ENCODE data around the gene FABP3. TPM values are rescaled to one million over a fixed set of nuclear protein-coding genes. Genes with fewer than 3 reads are reported as not detected.
A peak's percentile ranks its signal among the peaks of the same experiment; 100 is the strongest.

Gene FABP3
- total and polyA plus RNA-seq, 2 donors (not counting 3 experiments of a cell fraction or from before 2014, with no cell fraction given): 0.84 to 2.6 TPM

DNA sequence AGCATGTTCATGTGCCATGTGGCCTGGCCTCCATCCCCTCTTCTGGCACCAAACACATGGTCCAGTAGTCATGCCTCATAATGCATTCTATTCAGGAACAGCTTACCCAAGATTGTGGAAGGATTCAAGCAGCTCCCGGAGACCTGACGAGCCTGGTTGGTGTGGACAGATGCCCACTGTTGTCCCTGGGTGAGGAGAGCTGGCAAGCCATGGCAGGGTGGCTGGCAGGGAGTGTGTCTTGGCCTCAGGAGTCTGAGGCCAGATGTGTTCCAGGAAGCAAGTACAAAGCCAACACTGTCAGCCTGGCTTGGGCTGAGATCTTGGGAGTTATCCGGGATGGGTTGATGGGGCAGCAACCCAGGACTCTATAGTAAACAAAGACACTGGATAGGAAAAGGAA is 7.3 kb upstream of the FABP3 start:
- H3K9me3 ChIP-seq (replicated peaks; ENCODE audit: control insufficient read depth, insufficient read depth, low read length): no peaks in the 10 kb centered on the region
- H2AFZ ChIP-seq (ENCODE audit: low read depth, low read length): no peak overlapping the region
- BruUV-seq (replicated peaks): no TSS peak
- no peak overlapping the region for H3K27ac ChIP-seq (ENCODE audit: insufficient read depth, low read depth, low read length)
- no peaks in the 10 kb centered on the region for H3K4me1 ChIP-seq (ENCODE audit: control insufficient read depth, extremely low read depth, insufficient read depth, low read length)
- no peaks in the 10 kb centered on the region for H3K36me3 ChIP-seq (ENCODE audit: control insufficient read depth in 2 of 2, extremely low read depth in 1 of 2, insufficient read depth in 2 of 2, low read length in 2 of 2)
- CTCF ChIA-PET: interaction anchor here (1.6 kb wide), 1 partner anchor 9 kb away, joined by 3 read pairs; no protein-coding TSS in a partner anchor
- no peaks in the 10 kb centered on the region for H3K9me1 ChIP-seq (replicated peaks; ENCODE audit: control insufficient read depth, extremely low read depth, insufficient read depth, low read length)
- no peak overlapping the region for H3K4me3 ChIP-seq (replicated peaks in 1 of 3; ENCODE audit: insufficient read depth in 1 of 3, low read depth in 1 of 3, low read length in 3 of 3)
- POLR2A ChIA-PET: no interaction called here
- intact Hi-C loops (cut with micrococcal nuclease) (no loop called here), dilution Hi-C loops (cut with MboI; ENCODE audit: extremely low pct_ligation_motif_present, low sequenced_read_pairs) (no loop called here)
- no peaks in the 10 kb centered on the region for H4K20me1 ChIP-seq (replicated peaks; ENCODE audit: control insufficient read depth, extremely low read depth, insufficient read depth, low read length)
- no peaks in the 10 kb centered on the region for H3K27me3 ChIP-seq (ENCODE audit: control insufficient read depth in 2 of 2, insufficient read depth in 2 of 2, low read length in 2 of 2)
- H3K9ac ChIP-seq (replicated peaks; ENCODE audit: extremely low read depth, insufficient read depth, low read length): no peak overlapping the region
- H3K79me2 ChIP-seq (ENCODE audit: control insufficient read depth, insufficient read depth, low read length): no peaks in the 10 kb centered on the region
- DNase-seq (ENCODE audit: low read depth, low spot score) (no peak), FAIRE-seq (no peak)
- H3K4me2 ChIP-seq (ENCODE audit: insufficient read depth, low read length): no peak overlapping the region
- TF ChIP-seq MAX (IDR thresholded peaks at IDR 0.05; ENCODE audit: insufficient read depth, insufficient read length): peak; percentile 45
- no peak for TF ChIP-seq GATA2 (IDR thresholded peaks at IDR 0.05; ENCODE audit: insufficient read depth, insufficient read length, low read depth, low read length)

DNA sequence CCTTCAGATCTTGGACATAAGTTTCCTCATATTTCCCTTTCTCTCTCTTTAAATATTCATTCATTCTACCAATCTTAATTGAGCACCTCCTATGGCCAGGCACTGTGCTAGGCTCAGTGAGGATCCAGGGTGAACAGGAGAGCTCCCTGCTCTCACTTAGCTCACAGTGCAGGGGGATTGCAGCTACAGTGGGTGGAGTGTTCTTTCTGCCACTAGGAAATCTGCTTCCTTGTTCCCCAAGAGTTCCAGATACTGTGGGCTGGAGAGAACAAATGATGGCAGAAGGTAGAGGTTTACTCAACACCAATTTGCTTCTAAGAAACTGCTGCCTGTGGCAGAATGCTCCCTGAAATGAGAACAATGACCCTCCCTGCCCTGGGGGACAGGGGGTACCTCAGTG is 5.1 kb upstream of the FABP3 start:
- H3K9ac ChIP-seq (replicated peaks; ENCODE audit: extremely low read depth, insufficient read depth, low read length): no peak overlapping the region
- H3K9me1 ChIP-seq (replicated peaks; ENCODE audit: control insufficient read depth, extremely low read depth, insufficient read depth, low read length): no peaks in the 10 kb centered on the region
- no peaks in the 10 kb centered on the region for H3K27me3 ChIP-seq (ENCODE audit: control insufficient read depth in 2 of 2, insufficient read depth in 2 of 2, low read length in 2 of 2)
- dilution Hi-C loops (cut with MboI; ENCODE audit: extremely low pct_ligation_motif_present, low sequenced_read_pairs) (no loop called here), intact Hi-C loops (cut with micrococcal nuclease) (no loop called here)
- H2AFZ ChIP-seq (ENCODE audit: low read depth, low read length): no peak overlapping the region
- H3K36me3 ChIP-seq (ENCODE audit: control insufficient read depth in 2 of 2, extremely low read depth in 1 of 2, insufficient read depth in 2 of 2, low read length in 2 of 2): no peaks in the 10 kb centered on the region
- no peak overlapping the region for H3K4me2 ChIP-seq (ENCODE audit: insufficient read depth, low read length)
- no TSS peak for BruUV-seq (replicated peaks)
- H3K4me1 ChIP-seq (ENCODE audit: control insufficient read depth, extremely low read depth, insufficient read depth, low read length): peaks cover 5% of the 10 kb centered on the region
- H3K9me3 ChIP-seq (replicated peaks; ENCODE audit: control insufficient read depth, insufficient read depth, low read length): no peaks in the 10 kb centered on the region
- no peaks in the 10 kb centered on the region for H4K20me1 ChIP-seq (replicated peaks; ENCODE audit: control insufficient read depth, extremely low read depth, insufficient read depth, low read length)
- TF ChIP-seq MAX (IDR thresholded peaks at IDR 0.05; ENCODE audit: insufficient read depth, insufficient read length) (no peak), POLR2A (IDR thresholded peaks at IDR 0.05; ENCODE audit: low read depth, low read length) (no peak), EZH2 (IDR thresholded peaks at IDR 0.05; ENCODE audit: borderline replicate concordance, low read depth, low read length, severe bottlenecking) (no peak), CTCF (IDR thresholded peaks at IDR 0.05; ENCODE audit: extremely low read depth in 1 of 2, insufficient read depth in 1 of 2, low read depth in 1 of 2, low read length in 2 of 2) (no peak), FOS (IDR thresholded peaks at IDR 0.05; ENCODE audit: borderline replicate concordance, insufficient read depth, low read length) (no peak), POLR2AphosphoS5 (IDR thresholded peaks at IDR 0.05; ENCODE audit: insufficient read depth, low read depth, low read length) (no peak), JUN (IDR thresholded peaks at IDR 0.05; ENCODE audit: borderline replicate concordance, insufficient read depth, insufficient read length, low read depth) (no peak), MYC (IDR thresholded peaks at IDR 0.05; ENCODE audit: low read depth, low read length) (no peak), GATA2 (IDR thresholded peaks at IDR 0.05; ENCODE audit: insufficient read depth, insufficient read length, low read depth, low read length) (no peak)
- no peak overlapping the region for H3K27ac ChIP-seq (ENCODE audit: insufficient read depth, low read depth, low read length)
- no peaks in the 10 kb centered on the region for H3K79me2 ChIP-seq (ENCODE audit: control insufficient read depth, insufficient read depth, low read length)
- FAIRE-seq: no peak
- ChIA-PET POLR2A (no interaction called here), CTCF (no interaction called here)
- no peak for DNase-seq (ENCODE audit: low read depth, low spot score)
- no peak overlapping the region for H3K4me3 ChIP-seq (replicated peaks in 1 of 3; ENCODE audit: insufficient read depth in 1 of 3, low read depth in 1 of 3, low read length in 3 of 3)
